GM21723 (cell line): Measurements from ENCODE around the gene ACSM2B.
"Not testable (repeated sequence)": the region's sequence is repeated elsewhere in the genome, so short reads cannot be mapped to it uniquely, and the experiment has no call there.

Experiments used
- ATAC-seq: cut with Tn5 transposase; IDR thresholded peaks from one replicate; pipeline ENCODE4 v1.9.1; 2021; ENCODE audit warnings: mild to moderate bottlenecking, moderate library complexity; ENCODE audit not compliant: unreplicated experiment

Gene ACSM2B

GRCh38 chr16:20595694-20596093 is 19.5 kb upstream of the ACSM2B start:
- ATAC-seq: not testable (repeated sequence)

GRCh38 chr16:20595068-20595467 is 18.9 kb upstream of the ACSM2B start:
- not testable (repeated sequence) for ATAC-seq

GRCh38 chr16:20592780-20593179 is 16.6 kb upstream of the ACSM2B start:
- not testable (repeated sequence) for ATAC-seq

GRCh38 chr16:20589486-20589885 is 13.3 kb upstream of the ACSM2B start:
- not testable (repeated sequence) for ATAC-seq

- not testable (repeated sequence) for ATAC-seq
Measured at GRCh38 chr16:20587645-20588074, 11.5 kb upstream of the ACSM2B start.

- ATAC-seq: not testable (repeated sequence)
Measured at GRCh38 chr16:20586716-20587115, 10.5 kb upstream of the ACSM2B start.

- not testable (repeated sequence) for ATAC-seq
Measured at GRCh38 chr16:20586112-20586511, 9.9 kb upstream of the ACSM2B start.

- ATAC-seq: not testable (repeated sequence)
Measured at GRCh38 chr16:20580487-20581259, 4.5 kb upstream of the ACSM2B start.

GRCh38 chr16:20578091-20578490 is 1.9 kb upstream of the ACSM2B start:
- not testable (repeated sequence) for ATAC-seq

- not testable (repeated sequence) for ATAC-seq
Measured at GRCh38 chr16:20569117-20569651, 7.0 kb downstream of the ACSM2B start.

- ATAC-seq: no peak
Measured at GRCh38 chr16:20568404-20568803, 7.8 kb downstream of the ACSM2B start.

- no peak for ATAC-seq
Measured at GRCh38 chr16:20566864-20567263, 9.3 kb downstream of the ACSM2B start.

- not testable (repeated sequence) for ATAC-seq
Measured at GRCh38 chr16:20565334-20565733, 10.8 kb downstream of the ACSM2B start.

GRCh38 chr16:20564218-20564617 is 11.9 kb downstream of the ACSM2B start:
- not testable (repeated sequence) for ATAC-seq

GRCh38 chr16:20555628-20556027 is 20.5 kb downstream of the ACSM2B start:
- ATAC-seq: not testable (repeated sequence)

- ATAC-seq: not testable (repeated sequence)
Measured at GRCh38 chr16:20554689-20555088, 21.5 kb downstream of the ACSM2B start.

- not testable (repeated sequence) for ATAC-seq
Measured at GRCh38 chr16:20553493-20553892, 22.7 kb downstream of the ACSM2B start.

GRCh38 chr16:20546951-20547350 is 29.2 kb downstream of the ACSM2B start:
- ATAC-seq: not testable (repeated sequence)

GRCh38 chr16:20546278-20546853 is 29.8 kb downstream of the ACSM2B start:
- not testable (repeated sequence) for ATAC-seq

GRCh38 chr16:20540603-20541316 is 35.4 kb downstream of the ACSM2B start:
- ATAC-seq: not testable (repeated sequence)

GRCh38 chr16:20538687-20539086 is 37.5 kb downstream of the ACSM2B start:
- no peak for ATAC-seq
